ENCODE results near the gene ANXA4.

ANXA4 gene

DNA sequence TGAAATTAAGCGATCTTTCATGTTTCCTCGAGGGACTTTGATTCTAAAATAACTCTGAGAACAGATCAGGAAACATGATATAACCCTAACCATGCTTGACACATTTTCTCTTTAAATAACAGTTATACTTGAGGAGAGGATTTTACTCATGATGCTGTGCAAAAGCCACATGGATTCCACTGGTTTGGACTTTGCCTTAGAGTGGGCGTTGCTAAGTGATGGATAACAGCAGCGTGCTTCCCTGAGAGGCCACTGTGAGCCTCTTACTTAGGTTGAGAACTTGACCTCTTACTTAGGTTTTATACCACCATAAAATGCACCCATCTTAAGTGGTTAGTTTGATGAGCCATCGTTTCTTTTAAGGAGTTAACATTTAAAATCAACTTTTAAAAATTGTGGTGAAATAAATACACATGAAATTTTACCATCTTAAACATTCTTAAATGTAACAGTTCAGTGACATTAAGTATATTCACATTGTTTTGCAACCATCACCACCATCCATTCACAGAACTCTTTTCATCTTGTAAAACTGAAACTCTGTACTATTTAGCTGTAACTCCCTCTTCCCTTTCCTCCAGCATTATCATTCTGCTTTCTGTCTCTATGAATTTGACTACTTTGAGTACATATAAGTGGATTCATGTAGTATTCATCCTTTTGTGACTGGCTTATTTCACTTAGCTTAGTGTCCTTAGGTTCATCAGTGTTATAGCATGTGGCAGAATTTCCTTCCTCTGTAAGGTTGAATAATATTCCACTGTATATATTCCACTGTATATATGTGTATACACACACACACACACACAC lies 22.6 kb downstream of the ANXA4 start:
- H2AFZ ChIP-seq (ENCODE audit: low read length): no peak overlapping the region
- no peak overlapping the region for H3K27ac ChIP-seq (ENCODE audit: low read depth, low read length, poor library complexity, severe bottlenecking)
- no peaks in the 10 kb centered on the region for H3K9me3 ChIP-seq (ENCODE audit: low read length)
- no peaks in the 10 kb centered on the region for H3K27me3 ChIP-seq (ENCODE audit: insufficient read depth, low read length)
- H3K4me3 ChIP-seq (ENCODE audit: low read depth, low read length, poor library complexity, severe bottlenecking): no peak overlapping the region
- H4K20me1 ChIP-seq (ENCODE audit: insufficient read depth, low read length): no peaks in the 10 kb centered on the region
- no peaks in the 10 kb centered on the region for H3K9me2 ChIP-seq (ENCODE audit: low read depth, low read length)
- H3K36me3 ChIP-seq (ENCODE audit: insufficient read depth, low read length): no peaks in the 10 kb centered on the region
- H3K9ac ChIP-seq (ENCODE audit: low read length): no peak overlapping the region
- H3K79me2 ChIP-seq (ENCODE audit: insufficient read depth, low read length): no peaks in the 10 kb centered on the region
- H3K4me2 ChIP-seq (ENCODE audit: low read length): no peak overlapping the region
- TF ChIP-seq, protein P1, sequence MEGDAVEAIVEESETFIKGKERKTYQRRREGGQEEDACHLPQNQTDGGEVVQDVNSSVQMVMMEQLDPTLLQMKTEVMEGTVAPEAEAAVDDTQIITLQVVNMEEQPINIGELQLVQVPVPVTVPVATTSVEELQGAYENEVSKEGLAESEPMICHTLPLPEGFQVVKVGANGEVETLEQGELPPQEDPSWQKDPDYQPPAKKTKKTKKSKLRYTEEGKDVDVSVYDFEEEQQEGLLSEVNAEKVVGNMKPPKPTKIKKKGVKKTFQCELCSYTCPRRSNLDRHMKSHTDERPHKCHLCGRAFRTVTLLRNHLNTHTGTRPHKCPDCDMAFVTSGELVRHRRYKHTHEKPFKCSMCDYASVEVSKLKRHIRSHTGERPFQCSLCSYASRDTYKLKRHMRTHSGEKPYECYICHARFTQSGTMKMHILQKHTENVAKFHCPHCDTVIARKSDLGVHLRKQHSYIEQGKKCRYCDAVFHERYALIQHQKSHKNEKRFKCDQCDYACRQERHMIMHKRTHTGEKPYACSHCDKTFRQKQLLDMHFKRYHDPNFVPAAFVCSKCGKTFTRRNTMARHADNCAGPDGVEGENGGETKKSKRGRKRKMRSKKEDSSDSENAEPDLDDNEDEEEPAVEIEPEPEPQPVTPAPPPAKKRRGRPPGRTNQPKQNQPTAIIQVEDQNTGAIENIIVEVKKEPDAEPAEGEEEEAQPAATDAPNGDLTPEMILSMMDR (IDR thresholded peaks at IDR 0.05; ENCODE audit: low read length): no peak
- no peak for TF ChIP-seq EZH2 (IDR thresholded peaks at IDR 0.05; ENCODE audit: borderline replicate concordance, low read length)
- no peaks in the 10 kb centered on the region for H3K4me1 ChIP-seq (ENCODE audit: insufficient read depth, low read length, severe bottlenecking)
- no peaks in the 10 kb centered on the region for H3F3A ChIP-seq (ENCODE audit: insufficient read depth, low read length)

DNA sequence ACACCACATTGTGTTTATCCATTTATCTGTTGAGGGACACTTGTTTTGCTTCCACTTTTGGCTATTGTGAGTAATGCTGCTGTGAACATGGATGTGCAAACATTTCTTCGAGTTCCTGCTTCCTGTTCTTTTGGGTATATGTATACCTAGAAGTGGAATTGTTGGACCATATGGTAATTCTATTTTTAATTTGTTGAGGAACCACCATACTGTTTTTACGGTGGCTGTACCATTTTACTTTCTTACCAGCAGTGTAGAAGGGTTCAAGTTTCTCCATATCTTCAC lies 23.1 kb downstream of the ANXA4 start:
- Histone ChIP-seq H3K9me2 (ENCODE audit: low read depth, low read length) (no peaks in the 10 kb centered on the region), H4K20me1 (ENCODE audit: insufficient read depth, low read length) (no peaks in the 10 kb centered on the region), H3K9me3 (ENCODE audit: low read length) (no peaks in the 10 kb centered on the region), H3K9ac (ENCODE audit: low read length) (no peak overlapping the region), H3K27ac (ENCODE audit: low read depth, low read length, poor library complexity, severe bottlenecking) (no peak overlapping the region), H3K36me3 (ENCODE audit: insufficient read depth, low read length) (no peaks in the 10 kb centered on the region), H3K79me2 (ENCODE audit: insufficient read depth, low read length) (no peaks in the 10 kb centered on the region), H3F3A (ENCODE audit: insufficient read depth, low read length) (no peaks in the 10 kb centered on the region), H3K4me1 (ENCODE audit: insufficient read depth, low read length, severe bottlenecking) (no peaks in the 10 kb centered on the region), H3K27me3 (ENCODE audit: insufficient read depth, low read length) (no peaks in the 10 kb centered on the region), H2AFZ (ENCODE audit: low read length) (no peak overlapping the region), H3K4me3 (ENCODE audit: low read depth, low read length, poor library complexity, severe bottlenecking) (no peak overlapping the region), H3K4me2 (ENCODE audit: low read length) (no peak overlapping the region)
- TF ChIP-seq, protein P1 (IDR thresholded peaks at IDR 0.05; ENCODE audit: low read length): no peak
- no peak for TF ChIP-seq EZH2 (IDR thresholded peaks at IDR 0.05; ENCODE audit: borderline replicate concordance, low read length)

DNA sequence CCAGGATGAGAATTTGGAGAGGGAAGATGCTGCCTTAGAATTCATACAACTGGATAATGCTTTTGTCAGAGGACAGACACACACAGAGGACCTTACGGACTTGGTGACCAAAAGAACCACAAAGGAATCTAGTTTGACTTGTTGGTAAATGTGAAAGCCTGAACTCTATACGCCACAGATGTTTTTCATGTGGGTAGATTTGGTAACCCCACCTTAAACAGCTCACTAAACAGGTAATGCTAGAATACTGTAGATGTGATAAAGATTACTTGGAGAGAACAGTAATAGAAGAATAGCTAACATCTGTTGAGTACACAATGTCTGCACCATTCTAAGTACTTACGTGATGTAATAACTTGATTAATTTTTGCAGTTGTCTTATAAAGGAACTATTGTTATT lies 24.1 kb downstream of the ANXA4 start:
- H3K79me2 ChIP-seq (ENCODE audit: insufficient read depth, low read length): no peaks in the 10 kb centered on the region
- no peak overlapping the region for H3K9ac ChIP-seq (ENCODE audit: low read length)
- no peaks in the 10 kb centered on the region for H3K27me3 ChIP-seq (ENCODE audit: insufficient read depth, low read length)
- H2AFZ ChIP-seq (ENCODE audit: low read length): no peak overlapping the region
- H3K36me3 ChIP-seq (ENCODE audit: insufficient read depth, low read length): no peaks in the 10 kb centered on the region
- H3K4me1 ChIP-seq (ENCODE audit: insufficient read depth, low read length, severe bottlenecking): no peaks in the 10 kb centered on the region
- no peak overlapping the region for H3K4me2 ChIP-seq (ENCODE audit: low read length)
- H3K9me3 ChIP-seq (ENCODE audit: low read length): no peaks in the 10 kb centered on the region
- no peaks in the 10 kb centered on the region for H4K20me1 ChIP-seq (ENCODE audit: insufficient read depth, low read length)
- no peak overlapping the region for H3K27ac ChIP-seq (ENCODE audit: low read depth, low read length, poor library complexity, severe bottlenecking)
- no peaks in the 10 kb centered on the region for H3K9me2 ChIP-seq (ENCODE audit: low read depth, low read length)
- no peak overlapping the region for H3K4me3 ChIP-seq (ENCODE audit: low read depth, low read length, poor library complexity, severe bottlenecking)
- H3F3A ChIP-seq (ENCODE audit: insufficient read depth, low read length): no peaks in the 10 kb centered on the region
- no peak for TF ChIP-seq EZH2 (IDR thresholded peaks at IDR 0.05; ENCODE audit: borderline replicate concordance, low read length)
- TF ChIP-seq, protein P1 (IDR thresholded peaks at IDR 0.05; ENCODE audit: low read length): no peak

All from OCI-LY1 (cell line).